GM11168 (cell line): ENCODE measurements around the gene SLC2A6.

Experiments used
- in situ Hi-C: fragments of 300-500 bp; cut with MboI; formaldehyde crosslinking; loops from one replicate; pipeline ENCODE4 v1.12.0; 2022; ENCODE audit warnings: low sequenced_read_pairs; ENCODE audit not compliant: unreplicated experiment

SLC2A6 gene

GRCh38 chr9:133485531-133486260 is 6.8 kb upstream of the SLC2A6 start:
- in situ Hi-C loops, result loop anchor here (25.0 kb wide), 1 partner anchor 298 kb away; no protein-coding TSS in a partner anchor

GRCh38 chr9:133484671-133485437 is 6.0 kb upstream of the SLC2A6 start:
- in situ Hi-C loops, result loop anchor here (25.0 kb wide), 1 partner anchor 298 kb away; no protein-coding TSS in a partner anchor

GRCh38 chr9:133483611-133484010 is 4.7 kb upstream of the SLC2A6 start:
- in situ Hi-C loops, result loop anchor here (25.0 kb wide), 1 partner anchor 296 kb away; no protein-coding TSS in a partner anchor

- in situ Hi-C loops, result loop anchor here (25.0 kb wide), 1 partner anchor 291 kb away; no protein-coding TSS in a partner anchor
Measured at GRCh38 chr9:133477992-133478850, 678 bp downstream of the SLC2A6 start.

GRCh38 chr9:133477461-133477860 is 1.4 kb downstream of the SLC2A6 start:
- in situ Hi-C loops, result loop anchor here (25.0 kb wide), 1 partner anchor 290 kb away; no protein-coding TSS in a partner anchor

- in situ Hi-C loops, result loop anchor here (25.0 kb wide), 1 partner anchor 290 kb away; no protein-coding TSS in a partner anchor
Measured at GRCh38 chr9:133476941-133477340, 2.0 kb downstream of the SLC2A6 start.

GRCh38 chr9:133476036-133476931 is 2.6 kb downstream of the SLC2A6 start:
- in situ Hi-C loops, result loop anchor here (25.0 kb wide), 1 partner anchor 289 kb away; no protein-coding TSS in a partner anchor

- in situ Hi-C loops, result loop anchor here (25.0 kb wide), 1 partner anchor 288 kb away; no protein-coding TSS in a partner anchor
Measured at GRCh38 chr9:133475292-133476012, 3.4 kb downstream of the SLC2A6 start.

- in situ Hi-C loops, result loop anchor here (25.0 kb wide), 1 partner anchor 288 kb away; no protein-coding TSS in a partner anchor
Measured at GRCh38 chr9:133474853-133475252, 4.0 kb downstream of the SLC2A6 start.

- in situ Hi-C loops, result no loop called here
Measured at GRCh38 chr9:133474215-133474614, 4.7 kb downstream of the SLC2A6 start.

GRCh38 chr9:133473743-133474142 is 5.2 kb downstream of the SLC2A6 start:
- in situ Hi-C loops, result no loop called here

- in situ Hi-C loops, result no loop called here
Measured at GRCh38 chr9:133472753-133473378, 6.0 kb downstream of the SLC2A6 start.

- in situ Hi-C loops, result no loop called here
Measured at GRCh38 chr9:133472277-133472645, 6.6 kb downstream of the SLC2A6 start.

- in situ Hi-C loops, result no loop called here
Measured at GRCh38 chr9:133471551-133472276, 7.2 kb downstream of the SLC2A6 start.

- in situ Hi-C loops, result no loop called here
Measured at GRCh38 chr9:133470988-133471387, 7.9 kb downstream of the SLC2A6 start.

GRCh38 chr9:133470427-133470924 is 8.4 kb downstream of the SLC2A6 start:
- in situ Hi-C loops, result no loop called here

GRCh38 chr9:133468777-133469421 is 10.0 kb downstream of the SLC2A6 start:
- in situ Hi-C loops, result no loop called here
